ENCODE results near the gene CXCL6.

CXCL6 gene

GRCh38 chr4:73836373-73837279 lies at the start of gene CXCL6:
Gene CXCL6 (plus strand): TSS chr4:73836678. CDS start chr4:73836751, 73 bp downstream.
- no peaks in the 10 kb centered on the region for H3K79me2 ChIP-seq (ENCODE audit: control insufficient read depth, low read length)
- TF ChIP-seq CTCF (IDR thresholded peaks at IDR 0.05; ENCODE audit: low read depth, low read length, poor library complexity, severe bottlenecking) (no peak), EZH2phosphoT487 (IDR thresholded peaks at IDR 0.05; ENCODE audit: borderline replicate concordance, low read length) (no peak)
- no peaks in the 10 kb centered on the region for H3K4me1 ChIP-seq (ENCODE audit: control insufficient read depth, low read length)
- H3K27me3 ChIP-seq (ENCODE audit: control insufficient read depth, low read length) = no peaks in the 10 kb centered on the region
- H3K27ac ChIP-seq (ENCODE audit: low read depth, low read length) = no peak within 1 kb of the TSS
- H3K9me3 ChIP-seq (ENCODE audit: control insufficient read depth, insufficient read depth, low read length) = no peaks in the 10 kb centered on the region
- H3K4me2 ChIP-seq (ENCODE audit: low read length) = no peak within 1 kb of the TSS
- no peaks in the 10 kb centered on the region for H3K36me3 ChIP-seq (ENCODE audit: control insufficient read depth, low read length)
- no peaks in the 10 kb centered on the region for H3K9me2 ChIP-seq (replicated peaks; ENCODE audit: control insufficient read depth, low read length)
- no peaks in the 10 kb centered on the region for H3F3A ChIP-seq (ENCODE audit: control insufficient read depth, insufficient read depth)
- no peak within 1 kb of the TSS for H3K4me3 ChIP-seq (ENCODE audit: low read length)
- H4K20me1 ChIP-seq (ENCODE audit: control insufficient read depth, insufficient read depth, low read depth, low read length) = no peaks in the 10 kb centered on the region

GRCh38 chr4:73788411-73788810 lies 48.1 kb upstream of the CXCL6 start:
- no peaks in the 10 kb centered on the region for H3F3A ChIP-seq (ENCODE audit: control insufficient read depth, insufficient read depth)
- no peak overlapping the region for H3K4me3 ChIP-seq (ENCODE audit: low read length)
- peaks cover 9% of the 10 kb centered on the region; the same call in 1 of the 2 replicates for H3K27me3 ChIP-seq (ENCODE audit: control insufficient read depth, low read length)
- H4K20me1 ChIP-seq (ENCODE audit: control insufficient read depth, insufficient read depth, low read depth, low read length) = no peaks in the 10 kb centered on the region
- no peaks in the 10 kb centered on the region for H3K36me3 ChIP-seq (ENCODE audit: control insufficient read depth, low read length)
- no peaks in the 10 kb centered on the region for H3K9me3 ChIP-seq (ENCODE audit: control insufficient read depth, insufficient read depth, low read length)
- no peak overlapping the region for H3K4me2 ChIP-seq (ENCODE audit: low read length)
- H3K9me2 ChIP-seq (replicated peaks; ENCODE audit: control insufficient read depth, low read length) = no peaks in the 10 kb centered on the region
- TF ChIP-seq EZH2phosphoT487 (IDR thresholded peaks at IDR 0.05; ENCODE audit: borderline replicate concordance, low read length) = no peak
- TF ChIP-seq CTCF (IDR thresholded peaks at IDR 0.05; ENCODE audit: low read depth, low read length, poor library complexity, severe bottlenecking) = no peak
- no peak overlapping the region for H3K27ac ChIP-seq (ENCODE audit: low read depth, low read length)
- no peaks in the 10 kb centered on the region for H3K79me2 ChIP-seq (ENCODE audit: control insufficient read depth, low read length)
- no peaks in the 10 kb centered on the region for H3K4me1 ChIP-seq (ENCODE audit: control insufficient read depth, low read length)

DNA sequence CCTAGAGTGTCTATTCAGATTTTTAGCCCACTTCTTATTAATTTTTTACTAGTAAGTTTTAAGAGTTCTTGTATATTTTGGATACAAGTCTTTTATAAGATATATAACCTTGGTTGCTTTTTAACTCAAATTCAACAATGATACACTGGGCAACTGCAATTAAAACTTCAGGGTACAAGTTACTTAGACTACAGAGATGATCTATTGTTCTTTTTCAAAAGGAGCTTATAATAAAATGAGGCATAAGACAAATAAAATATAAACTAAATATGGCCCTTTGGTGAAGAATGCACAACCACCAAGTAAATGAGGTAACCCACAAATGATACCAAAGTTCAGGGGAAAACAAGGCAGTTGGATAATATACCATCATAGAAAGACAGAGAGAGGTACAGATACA lies 37.6 kb upstream of the CXCL6 start:
- Histone ChIP-seq H3K9me3 (ENCODE audit: control insufficient read depth, insufficient read depth, low read length) (no peaks in the 10 kb centered on the region), H3K36me3 (ENCODE audit: control insufficient read depth, low read length) (no peaks in the 10 kb centered on the region), H3K4me2 (ENCODE audit: low read length) (no peak overlapping the region), H3K27me3 (ENCODE audit: control insufficient read depth, low read length) (no peaks in the 10 kb centered on the region), H3F3A (ENCODE audit: control insufficient read depth, insufficient read depth) (no peaks in the 10 kb centered on the region), H3K9me2 (replicated peaks; ENCODE audit: control insufficient read depth, low read length) (no peaks in the 10 kb centered on the region), H3K27ac (ENCODE audit: low read depth, low read length) (no peak overlapping the region), H3K4me3 (ENCODE audit: low read length) (no peak overlapping the region), H4K20me1 (ENCODE audit: control insufficient read depth, insufficient read depth, low read depth, low read length) (no peaks in the 10 kb centered on the region), H3K4me1 (ENCODE audit: control insufficient read depth, low read length) (no peaks in the 10 kb centered on the region), H3K79me2 (ENCODE audit: control insufficient read depth, low read length) (no peaks in the 10 kb centered on the region)
- no peak for TF ChIP-seq EZH2phosphoT487 (IDR thresholded peaks at IDR 0.05; ENCODE audit: borderline replicate concordance, low read length)
- TF ChIP-seq CTCF (IDR thresholded peaks at IDR 0.05; ENCODE audit: low read depth, low read length, poor library complexity, severe bottlenecking) = no peak
